Glutamatergic neuron (in vitro differentiated cells): ENCODE measurements around the gene NPPA. TPM values are rescaled to one million over a fixed set of nuclear protein-coding genes. Genes with fewer than 3 reads are reported as not detected.

Experiments
- DNase-seq: peaks from one replicate; pipeline ENCODE4 v3.0.0; 2022
- H3K27ac Mint-ChIP-seq: one replicate; pipeline ENCODE4 v1.8.0; 2020; ENCODE audit warnings: mild to moderate bottlenecking, mixed read lengths, inconsistent platforms; ENCODE audit not compliant: unreplicated experiment
- H3K27me3 Mint-ChIP-seq: one replicate; pipeline ENCODE4 v1.8.0; 2020; ENCODE audit warnings: mild to moderate bottlenecking, moderate library complexity, mixed read lengths, inconsistent platforms; ENCODE audit not compliant: unreplicated experiment
- H3K36me3 Mint-ChIP-seq: one replicate; pipeline ENCODE4 v1.8.0; 2020; ENCODE audit warnings: mild to moderate bottlenecking, mixed read lengths, inconsistent platforms; ENCODE audit not compliant: unreplicated experiment
- H3K4me1 Mint-ChIP-seq: one replicate; pipeline ENCODE4 v1.8.0; 2020; ENCODE audit warnings: mild to moderate bottlenecking, low read depth, mixed read lengths, inconsistent platforms; ENCODE audit not compliant: unreplicated experiment
- H3K4me3 Mint-ChIP-seq: one replicate; pipeline ENCODE4 v1.8.0; 2020; ENCODE audit warnings: mild to moderate bottlenecking, mixed read lengths, inconsistent platforms; ENCODE audit not compliant: unreplicated experiment
- H3K9me3 Mint-ChIP-seq: one replicate; pipeline ENCODE4 v1.8.0; 2020; ENCODE audit warnings: mild to moderate bottlenecking, moderate library complexity, mixed read lengths, inconsistent platforms; ENCODE audit not compliant: unreplicated experiment
- CTCF ChIP-seq: fragments of 200-600 bp; sonication (generic); IDR thresholded peaks from one replicate; pipeline ENCODE4 v1.5.0; 2021; ENCODE audit not compliant: partially characterized antibody, unreplicated experiment
- total RNA-seq: library from RNA; stranded (reverse); fragmentation: NEBNext Ultra II Directional; extraction: Animal tissue kit (Norgen Biotek cat#: 25700); gene quantifications from one replicate; pipeline ENCODE4 v1.2.1, GENCODE V29; 2021; ENCODE audit not compliant: unreplicated experiment

Gene NPPA
- total RNA-seq, 1 donor from 2014 or later, result not detected

GRCh38 chr1:11800391-11800755 lies 47.2 kb downstream of the NPPA start:
- DNase-seq, result no peak
- no peaks in the 10 kb centered on the region for H3K36me3 Mint-ChIP-seq
- H3K4me3 Mint-ChIP-seq, result no peak overlapping the region
- TF ChIP-seq CTCF, result no peak
- H3K27ac Mint-ChIP-seq, result no peak overlapping the region
- peaks cover 8% of the 10 kb centered on the region for H3K27me3 Mint-ChIP-seq
- H3K9me3 Mint-ChIP-seq, result peaks cover 12% of the 10 kb centered on the region
- peaks cover 20% of the 10 kb centered on the region for H3K4me1 Mint-ChIP-seq

GRCh38 chr1:11799896-11800295 lies 47.7 kb downstream of the NPPA start:
- Mint-ChIP-seq H3K9me3 (peaks cover 12% of the 10 kb centered on the region), H3K4me3 (no peak overlapping the region), H3K36me3 (no peaks in the 10 kb centered on the region), H3K4me1 (peaks cover 20% of the 10 kb centered on the region), H3K27ac (no peak overlapping the region), H3K27me3 (peaks cover 11% of the 10 kb centered on the region)
- no peak for TF ChIP-seq CTCF
- no peak for DNase-seq

GRCh38 chr1:11799099-11799498 lies 48.5 kb downstream of the NPPA start:
- Mint-ChIP-seq H3K4me1 (peaks cover 15% of the 10 kb centered on the region), H3K36me3 (no peaks in the 10 kb centered on the region), H3K9me3 (peaks cover 12% of the 10 kb centered on the region), H3K27ac (no peak overlapping the region), H3K27me3 (peaks cover 9% of the 10 kb centered on the region), H3K4me3 (no peak overlapping the region)
- no peak for DNase-seq
- no peak for TF ChIP-seq CTCF

GRCh38 chr1:11797525-11798216 lies 49.9 kb downstream of the NPPA start:
- H3K4me3 Mint-ChIP-seq, result no peak overlapping the region
- H3K27me3 Mint-ChIP-seq, result peaks cover 5% of the 10 kb centered on the region
- DNase-seq, result no peak
- H3K9me3 Mint-ChIP-seq, result peaks cover 6% of the 10 kb centered on the region
- H3K36me3 Mint-ChIP-seq, result no peaks in the 10 kb centered on the region
- H3K27ac Mint-ChIP-seq, result no peak overlapping the region
- TF ChIP-seq CTCF, result no peak
- H3K4me1 Mint-ChIP-seq, result peaks cover 15% of the 10 kb centered on the region

- Mint-ChIP-seq H3K4me1 (peaks cover 2% of the 10 kb centered on the region), H3K27ac (no peak overlapping the region)
Observed at GRCh38 chr1:11796036-11796828, 51.4 kb downstream of the NPPA start.

More at GRCh38 chr1:11796036-11796828, 51.4 kb downstream of the NPPA start:
- peaks cover 5% of the 10 kb centered on the region for H3K9me3 Mint-ChIP-seq
- DNase-seq, result no peak
- H3K4me3 Mint-ChIP-seq, result no peak overlapping the region
- peaks cover 5% of the 10 kb centered on the region for H3K27me3 Mint-ChIP-seq
- no peaks in the 10 kb centered on the region for H3K36me3 Mint-ChIP-seq
- TF ChIP-seq CTCF, result no peak
